ENCODE data around the gene PSMC5.

DNA sequence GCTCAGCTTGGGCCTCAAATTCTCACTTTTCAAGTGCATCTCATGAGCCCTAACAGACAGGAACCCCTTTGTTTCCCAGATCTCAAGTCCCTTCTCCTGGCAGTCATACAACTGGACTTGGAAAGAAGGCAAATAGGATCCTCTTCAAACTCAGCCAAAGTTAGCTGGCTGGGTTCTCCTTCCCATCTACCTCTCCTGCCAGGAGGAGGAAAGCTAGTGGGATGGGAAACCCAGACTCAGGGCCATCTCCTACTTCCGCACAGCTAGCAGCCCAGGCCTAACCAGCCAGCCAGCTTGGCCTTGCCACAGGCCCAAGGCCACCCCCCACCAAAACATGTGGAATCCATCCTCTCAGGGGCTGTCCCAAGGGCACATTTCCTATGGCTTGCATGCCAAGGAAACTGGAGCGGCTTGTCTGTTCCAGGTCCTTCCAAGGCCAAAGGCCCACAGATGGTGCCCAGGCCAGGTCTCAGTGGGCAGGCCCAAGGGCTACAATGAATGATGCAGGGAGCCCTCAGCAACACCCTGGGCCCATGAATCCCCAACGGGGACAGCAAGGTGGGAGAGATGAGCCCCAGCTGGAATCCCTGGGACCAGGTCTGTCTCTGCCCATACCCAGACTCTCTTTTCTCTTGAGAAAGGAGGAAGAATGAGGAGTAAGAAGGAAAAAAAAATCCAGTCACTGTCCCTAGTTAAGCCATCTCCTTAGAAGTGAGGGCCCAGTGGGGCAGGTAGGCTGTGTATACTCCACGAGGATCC is 13.5 kb downstream of the PSMC5 start:
- no peak for TF ChIP-seq ZNF565 (CRISPR knock-in tag; conservative IDR thresholded peaks at IDR 0.05; ENCODE audit: low read depth)
- TF ChIP-seq TOX (CRISPR knock-in tag; IDR thresholded peaks at IDR 0.05; ENCODE audit: borderline replicate concordance), result no peak
- TF ChIP-seq, protein P1, sequence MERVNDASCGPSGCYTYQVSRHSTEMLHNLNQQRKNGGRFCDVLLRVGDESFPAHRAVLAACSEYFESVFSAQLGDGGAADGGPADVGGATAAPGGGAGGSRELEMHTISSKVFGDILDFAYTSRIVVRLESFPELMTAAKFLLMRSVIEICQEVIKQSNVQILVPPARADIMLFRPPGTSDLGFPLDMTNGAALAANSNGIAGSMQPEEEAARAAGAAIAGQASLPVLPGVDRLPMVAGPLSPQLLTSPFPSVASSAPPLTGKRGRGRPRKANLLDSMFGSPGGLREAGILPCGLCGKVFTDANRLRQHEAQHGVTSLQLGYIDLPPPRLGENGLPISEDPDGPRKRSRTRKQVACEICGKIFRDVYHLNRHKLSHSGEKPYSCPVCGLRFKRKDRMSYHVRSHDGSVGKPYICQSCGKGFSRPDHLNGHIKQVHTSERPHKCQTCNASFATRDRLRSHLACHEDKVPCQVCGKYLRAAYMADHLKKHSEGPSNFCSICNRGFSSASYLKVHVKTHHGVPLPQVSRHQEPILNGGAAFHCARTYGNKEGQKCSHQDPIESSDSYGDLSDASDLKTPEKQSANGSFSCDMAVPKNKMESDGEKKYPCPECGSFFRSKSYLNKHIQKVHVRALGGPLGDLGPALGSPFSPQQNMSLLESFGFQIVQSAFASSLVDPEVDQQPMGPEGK (CRISPR knock-in tag; IDR thresholded peaks at IDR 0.05; ENCODE audit: borderline replicate concordance), result no peak
- TF ChIP-seq ARNTL (CRISPR knock-in tag; IDR thresholded peaks at IDR 0.05; ENCODE audit: borderline replicate concordance, low read depth), result no peak
- no peak for TF ChIP-seq ZFP3 (CRISPR knock-in tag; IDR thresholded peaks at IDR 0.05)
- no peak for TF ChIP-seq ZNF70 (CRISPR knock-in tag; IDR thresholded peaks at IDR 0.05)
- TF ChIP-seq ZFP30 (CRISPR knock-in tag; IDR thresholded peaks at IDR 0.05), result no peak
- no peak for TF ChIP-seq RARB (CRISPR knock-in tag; IDR thresholded peaks at IDR 0.05)
- TF ChIP-seq SNAI2 (CRISPR knock-in tag; IDR thresholded peaks at IDR 0.05), result no peak
- TF ChIP-seq ZC3H10 (CRISPR knock-in tag; IDR thresholded peaks at IDR 0.05), result no peak
- TF ChIP-seq CSDC2 (CRISPR knock-in tag; IDR thresholded peaks at IDR 0.05), result no peak
- TF ChIP-seq CREB5 (CRISPR knock-in tag; IDR thresholded peaks at IDR 0.05; ENCODE audit: low read depth), result no peak
